Chondrocyte (in vitro differentiated cells): ENCODE results near the gene CNNM2. TPM values are rescaled to one million over a fixed set of nuclear protein-coding genes. Genes with fewer than 3 reads are reported as not detected.

Experiments
- DNase-seq: peaks from one replicate; pipeline ENCODE4 v3.0.0; 2021; ENCODE audit warnings: mixed read lengths, low spot score
- H3K27ac Mint-ChIP-seq: one replicate; pipeline ENCODE4 v1.8.0; 2021; ENCODE audit warnings: mild to moderate bottlenecking, moderate library complexity, mixed read lengths; ENCODE audit not compliant: unreplicated experiment
- H3K27me3 Mint-ChIP-seq: 2 replicates; pipeline ENCODE4 v1.8.0; 2021; ENCODE audit warnings: low read depth, mixed read lengths
- H3K36me3 Mint-ChIP-seq: 2 replicates; pipeline ENCODE4 v1.8.0; 2021; ENCODE audit warnings: low read depth, mixed read lengths
- H3K4me1 Mint-ChIP-seq: 2 replicates; pipeline ENCODE4 v1.8.0; 2021; ENCODE audit warnings: low read depth, mild to moderate bottlenecking, mixed read lengths
- H3K4me3 Mint-ChIP-seq: one replicate; pipeline ENCODE4 v1.8.0; 2021; ENCODE audit warnings: mild to moderate bottlenecking, moderate library complexity, mixed read lengths; ENCODE audit not compliant: unreplicated experiment
- H3K9me3 Mint-ChIP-seq: 2 replicates; pipeline ENCODE4 v1.8.0; 2021; ENCODE audit warnings: low read depth, mixed read lengths
- CTCF ChIP-seq: fragments of 200-600 bp; sonication (generic); IDR thresholded peaks from 2 replicates; pipeline ENCODE4 v1.5.0; 2021; ENCODE audit warnings: antibody characterized with exemption, mild to moderate bottlenecking, moderate library complexity
- total RNA-seq: library from RNA; stranded (reverse); gene quantifications from 3 replicates; pipeline ENCODE4 v1.2.1, GENCODE V29; 2021

The CNNM2 gene
- total RNA-seq, 1 donor from 2014 or later = 36.8 TPM

GRCh38 chr10:103040418-103040817 lies 122.3 kb downstream of the CNNM2 start:
- peaks cover 87% of the 10 kb centered on the region for H3K4me1 Mint-ChIP-seq
- H3K4me3 Mint-ChIP-seq = no peak overlapping the region
- no peak for TF ChIP-seq CTCF
- peak overlapping the region; percentile 87 for H3K27ac Mint-ChIP-seq
- H3K36me3 Mint-ChIP-seq = peaks cover 2% of the 10 kb centered on the region
- H3K27me3 Mint-ChIP-seq = no peaks in the 10 kb centered on the region
- no peaks in the 10 kb centered on the region for H3K9me3 Mint-ChIP-seq
- no peak for DNase-seq

DNA sequence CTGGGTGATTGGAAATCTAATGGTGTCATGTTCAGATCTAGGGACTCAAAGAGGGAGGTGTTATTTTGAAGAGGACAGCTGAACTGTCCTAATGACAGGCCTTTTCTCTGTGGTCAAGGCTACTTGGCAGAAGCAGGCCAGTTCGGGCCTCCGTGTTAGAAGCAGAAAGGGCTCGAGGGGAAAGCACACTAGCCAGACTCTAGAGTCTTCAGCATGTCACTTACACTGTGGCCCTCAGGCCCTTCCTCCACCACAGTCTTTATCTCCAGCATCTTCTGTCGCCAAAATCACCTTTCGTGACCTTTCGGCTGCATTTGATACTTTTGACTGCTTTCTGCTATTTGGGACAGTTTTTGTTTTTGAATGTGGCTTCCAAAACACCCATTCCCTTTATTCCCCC lies 123.3 kb downstream of the CNNM2 start:
- no peak for DNase-seq
- Mint-ChIP-seq H3K9me3 (no peaks in the 10 kb centered on the region), H3K36me3 (peaks cover 2% of the 10 kb centered on the region), H3K4me1 (peaks cover 87% of the 10 kb centered on the region), H3K4me3 (no peak overlapping the region), H3K27me3 (no peaks in the 10 kb centered on the region), H3K27ac (no peak overlapping the region)
- TF ChIP-seq CTCF = no peak

DNA sequence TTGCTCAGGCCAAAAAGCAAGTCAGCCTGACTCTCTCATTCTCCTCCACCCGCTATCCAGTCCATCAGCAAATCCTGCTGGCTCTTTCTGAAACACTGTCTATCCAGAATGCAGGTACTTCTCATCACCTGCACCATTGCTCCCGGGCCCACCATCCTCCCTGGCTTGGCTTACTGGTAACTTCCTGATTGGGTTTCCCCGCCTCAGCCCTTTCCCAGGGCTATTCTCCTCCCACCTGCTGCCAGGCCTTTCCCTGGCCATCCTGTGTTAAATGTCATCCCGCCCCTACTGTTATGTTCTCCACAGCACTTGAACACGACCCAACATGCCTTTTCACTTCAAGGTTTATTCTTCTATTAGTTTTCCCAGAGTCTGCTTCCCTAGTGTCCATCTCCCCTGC lies 124.0 kb downstream of the CNNM2 start:
- H3K36me3 Mint-ChIP-seq = peaks cover 2% of the 10 kb centered on the region
- H3K27ac Mint-ChIP-seq = peak overlapping the region; percentile 81
- H3K27me3 Mint-ChIP-seq = no peaks in the 10 kb centered on the region
- H3K4me1 Mint-ChIP-seq = peaks cover 93% of the 10 kb centered on the region
- DNase-seq = no peak
- no peak for TF ChIP-seq CTCF
- H3K4me3 Mint-ChIP-seq = no peak overlapping the region
- H3K9me3 Mint-ChIP-seq = no peaks in the 10 kb centered on the region

DNA sequence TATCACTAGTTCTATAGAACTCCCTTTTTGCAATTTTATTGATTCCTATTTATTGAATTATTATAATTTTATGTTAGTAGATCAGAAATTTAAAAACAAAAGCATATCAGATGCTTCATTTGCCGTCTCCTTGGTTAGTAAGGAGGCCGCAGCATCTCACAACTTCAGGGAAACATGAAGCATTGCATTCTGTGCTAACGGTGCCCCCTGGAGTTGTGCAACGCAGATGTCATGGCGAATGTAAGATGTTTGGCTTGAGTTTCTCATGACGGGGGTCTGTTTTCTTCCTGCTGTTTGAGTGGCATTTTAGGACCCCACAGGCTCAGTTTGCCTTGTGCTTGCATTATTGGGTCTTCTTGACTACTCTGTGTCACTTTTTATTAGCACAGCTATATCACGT lies 124.8 kb downstream of the CNNM2 start:
- DNase-seq = no peak
- Mint-ChIP-seq H3K4me1 (peaks cover 88% of the 10 kb centered on the region), H3K4me3 (no peak overlapping the region), H3K27ac (no peak overlapping the region), H3K36me3 (peaks cover 2% of the 10 kb centered on the region), H3K27me3 (no peaks in the 10 kb centered on the region), H3K9me3 (no peaks in the 10 kb centered on the region)
- TF ChIP-seq CTCF = peak; percentile 29

DNA sequence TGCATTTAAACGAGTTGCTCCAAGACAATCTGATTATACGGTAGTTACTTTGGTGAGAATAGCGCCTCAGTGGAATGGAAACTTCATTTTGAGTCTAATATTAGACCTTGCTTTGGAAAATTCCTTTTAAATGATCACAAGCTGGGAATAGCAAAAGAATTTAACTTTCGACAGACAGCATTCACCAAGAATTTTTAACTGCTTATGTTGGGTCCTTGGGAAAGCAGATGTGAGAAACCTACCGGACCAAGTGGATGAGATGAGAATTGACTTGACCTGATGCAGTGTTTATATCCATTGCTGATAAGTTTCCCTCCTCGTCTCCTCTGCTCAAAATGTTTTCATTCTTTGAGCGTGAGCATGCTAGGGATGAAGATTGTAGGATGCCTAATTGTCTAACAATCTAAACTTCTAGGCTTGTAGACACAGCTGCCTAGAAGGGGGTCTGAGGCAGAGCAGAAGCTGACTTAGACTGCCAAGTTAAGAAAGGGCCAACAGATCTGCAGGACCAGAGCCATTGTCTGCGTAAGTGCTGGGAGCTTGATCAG lies 126.9 kb downstream of the CNNM2 start:
- no peaks in the 10 kb centered on the region for H3K27me3 Mint-ChIP-seq
- peak overlapping the region; percentile 24 for H3K4me3 Mint-ChIP-seq
- H3K27ac Mint-ChIP-seq = peak overlapping the region; percentile 89
- H3K9me3 Mint-ChIP-seq = no peaks in the 10 kb centered on the region
- H3K36me3 Mint-ChIP-seq = peaks cover 6% of the 10 kb centered on the region
- no peak for DNase-seq
- peak; percentile 25 for TF ChIP-seq CTCF
- peaks cover 67% of the 10 kb centered on the region for H3K4me1 Mint-ChIP-seq
